Brain microvascular endothelial cell (primary cell): ENCODE data around the gene SLC4A7.

Experiments used
- DNase-seq: peaks from one replicate; pipeline ENCODE4 v3.0.0-alpha.2; 2020
- H3K27ac ChIP-seq: fragments of 250-450 bp; sonication (Bioruptor Pico); 2 replicates; pipeline ENCODE4 v1.5.1; 2020; ENCODE audit warnings: mild to moderate bottlenecking, moderate library complexity
- H3K27me3 ChIP-seq: fragments of 250-450 bp; sonication (Bioruptor Pico); replicated peaks from 2 replicates; pipeline ENCODE4 v1.5.1; 2020; ENCODE audit warnings: mild to moderate bottlenecking
- H3K36me3 ChIP-seq: fragments of 250-450 bp; sonication (Bioruptor Pico); replicated peaks from 2 replicates; pipeline ENCODE4 v1.5.1; 2020; ENCODE audit warnings: mild to moderate bottlenecking
- H3K4me3 ChIP-seq: 2 replicates; pipeline ENCODE4 v1.5.1; 2011; ENCODE audit warnings: low read depth, mild to moderate bottlenecking, control low read depth, low read length, moderate library complexity
- CTCF ChIP-seq: IDR thresholded peaks from 2 replicates; pipeline ENCODE4 v1.5.1; 2011; ENCODE audit warnings: low read depth, mild to moderate bottlenecking, moderate library complexity, low read length, control low read depth, inconsistent platforms; ENCODE audit errors: missing control alignments
- in situ Hi-C: cut with HindIII; loops from 2 replicates; pipeline ENCODE4 v1.10.0; 2017; ENCODE audit warnings: low sequenced_read_pairs, low pct_ligation_motif_present

Gene SLC4A7

GRCh38 chr3:27326202-27326601 is 158.0 kb downstream of the SLC4A7 start:
- TF ChIP-seq CTCF: no peak
- peak overlapping the region; percentile 71 for H3K27ac ChIP-seq
- no peaks in the 10 kb centered on the region for H3K36me3 ChIP-seq
- in situ Hi-C loops: no loop called here
- DNase-seq: no peak
- no peak overlapping the region for H3K4me3 ChIP-seq
- no peaks in the 10 kb centered on the region for H3K27me3 ChIP-seq

- in situ Hi-C loops: no loop called here
- peak; percentile 28 for TF ChIP-seq CTCF
- Histone ChIP-seq H3K36me3 (no peaks in the 10 kb centered on the region), H3K4me3 (no peak overlapping the region), H3K27me3 (no peaks in the 10 kb centered on the region), H3K27ac (no peak overlapping the region)
- DNase-seq: no peak
Observed at GRCh38 chr3:27325419-27325818, 158.8 kb downstream of the SLC4A7 start.

GRCh38 chr3:27324686-27325085 is 159.5 kb downstream of the SLC4A7 start:
- no peak for TF ChIP-seq CTCF
- no peak for DNase-seq
- Histone ChIP-seq H3K4me3 (no peak overlapping the region), H3K27me3 (no peaks in the 10 kb centered on the region), H3K36me3 (no peaks in the 10 kb centered on the region), H3K27ac (no peak overlapping the region)
- in situ Hi-C loops: no loop called here

GRCh38 chr3:27323087-27323570 is 161.1 kb downstream of the SLC4A7 start:
- in situ Hi-C loops: no loop called here
- no peak for DNase-seq
- no peaks in the 10 kb centered on the region for H3K36me3 ChIP-seq

More at GRCh38 chr3:27323087-27323570, 161.1 kb downstream of the SLC4A7 start:
- no peak overlapping the region for H3K27ac ChIP-seq
- H3K27me3 ChIP-seq: no peaks in the 10 kb centered on the region
- no peak overlapping the region for H3K4me3 ChIP-seq
- TF ChIP-seq CTCF: no peak
